ENCODE measurements around the gene NFIC.
"Not testable (repeated sequence)": the region's sequence is repeated elsewhere in the genome, so short reads cannot be mapped to it uniquely, and the experiment has no call there.

The NFIC gene

GRCh38 chr19:3398114-3398899 is 31.9 kb downstream of the NFIC start:
- DNase-seq (ENCODE audit: low read depth in 3 of 3), result no peak

- no peak for DNase-seq (ENCODE audit: low read depth in 3 of 3)
These were observed 32.5 kb downstream of the NFIC start for GRCh38 chr19:3398900-3399278.

- not testable (repeated sequence) for DNase-seq (ENCODE audit: low read depth in 3 of 3)
These were observed 32.9 kb downstream of the NFIC start for GRCh38 chr19:3399311-3399710.

GRCh38 chr19:3401004-3401768 is 34.8 kb downstream of the NFIC start:
- no peak for DNase-seq (ENCODE audit: low read depth in 3 of 3)

GRCh38 chr19:3402631-3403443 is 36.5 kb downstream of the NFIC start:
- DNase-seq (ENCODE audit: low read depth in 3 of 3), result no peak

- DNase-seq (ENCODE audit: low read depth in 3 of 3), result no peak
These were observed 37.3 kb downstream of the NFIC start for GRCh38 chr19:3403489-3404323.

GRCh38 chr19:3404324-3405260 is 38.2 kb downstream of the NFIC start:
- no peak for DNase-seq (ENCODE audit: low read depth in 3 of 3)

- DNase-seq (ENCODE audit: low read depth in 3 of 3), result no peak
These were observed 38.9 kb downstream of the NFIC start for GRCh38 chr19:3405261-3405653.

GRCh38 chr19:3406571-3407111 is 40.3 kb downstream of the NFIC start:
- no peak for DNase-seq (ENCODE audit: low read depth in 3 of 3)

GRCh38 chr19:3407556-3408516 is 41.5 kb downstream of the NFIC start:
- DNase-seq (ENCODE audit: low read depth in 3 of 3), result no peak

GRCh38 chr19:3408996-3409345 is 42.6 kb downstream of the NFIC start:
- no peak for DNase-seq (ENCODE audit: low read depth in 3 of 3)

- DNase-seq (ENCODE audit: low read depth in 3 of 3), result no peak
These were observed 43.1 kb downstream of the NFIC start for GRCh38 chr19:3409346-3410064.

GRCh38 chr19:3411636-3412035 is 45.3 kb downstream of the NFIC start:
- no peak for DNase-seq (ENCODE audit: low read depth in 3 of 3)

GRCh38 chr19:3412066-3412465 is 45.7 kb downstream of the NFIC start:
- DNase-seq (ENCODE audit: low read depth in 3 of 3), result no peak

- DNase-seq (ENCODE audit: low read depth in 3 of 3), result no peak
These were observed 47.5 kb downstream of the NFIC start for GRCh38 chr19:3413796-3414327.

- no peak for DNase-seq (ENCODE audit: low read depth in 3 of 3)
These were observed 49.3 kb downstream of the NFIC start for GRCh38 chr19:3415695-3416094.

- no peak for DNase-seq (ENCODE audit: low read depth in 3 of 3)
These were observed 53.9 kb downstream of the NFIC start for GRCh38 chr19:3420244-3420755.
